Mesothelial cell of epicardium (in vitro differentiated cells): ENCODE results near the gene CSH2. TPM values are rescaled to one million over a fixed set of nuclear protein-coding genes. Genes with fewer than 3 reads are reported as not detected.
"Not testable (repeated sequence)": the region's sequence is repeated elsewhere in the genome, so short reads cannot be mapped to it uniquely, and the experiment has no call there.

Experiments used
- DNase-seq, 2 experiments: peaks; one replicate each; pipeline ENCODE4 v3.0.0; 2021; ENCODE audit warnings: low spot score in 2 of 2; ENCODE audit not compliant: unreplicated experiment in 2 of 2
- H3K27ac Mint-ChIP-seq: 2 replicates; pipeline ENCODE4 v1.8.0; 2021; ENCODE audit warnings: mixed read lengths
- H3K27me3 Mint-ChIP-seq: 2 replicates; pipeline ENCODE4 v1.8.0; 2021; ENCODE audit warnings: low read depth, mixed read lengths
- H3K36me3 Mint-ChIP-seq: 2 replicates; pipeline ENCODE4 v1.8.0; 2021; ENCODE audit warnings: mixed read lengths
- H3K4me1 Mint-ChIP-seq: 2 replicates; pipeline ENCODE4 v1.8.0; 2021; ENCODE audit warnings: mixed read lengths
- H3K4me3 Mint-ChIP-seq: 2 replicates; pipeline ENCODE4 v1.8.0; 2021; ENCODE audit warnings: mild to moderate bottlenecking, moderate library complexity, mixed read lengths
- H3K9me3 Mint-ChIP-seq: 2 replicates; pipeline ENCODE4 v1.8.0; 2021; ENCODE audit warnings: mixed read lengths
- CTCF ChIP-seq: fragments of 200-600 bp; sonication (generic); IDR thresholded peaks from one replicate; pipeline ENCODE4 v1.5.0; 2021; ENCODE audit warnings: antibody characterized with exemption; ENCODE audit not compliant: unreplicated experiment
- total RNA-seq: library from RNA; stranded (reverse); gene quantifications from 3 replicates; pipeline ENCODE4 v1.2.1, GENCODE V29; 2021

Gene CSH2
- total RNA-seq, 1 donor from 2014 or later = not detected

- TF ChIP-seq CTCF = no peak
- Mint-ChIP-seq H3K27me3 (peaks cover 44% of the 10 kb centered on the region), H3K27ac (no peak overlapping the region), H3K4me1 (peaks cover 5% of the 10 kb centered on the region), H3K4me3 (no peak overlapping the region), H3K9me3 (no peaks in the 10 kb centered on the region), H3K36me3 (no peaks in the 10 kb centered on the region)
- DNase-seq = no peak
These were observed 43.2 kb upstream of the CSH2 start for GRCh38 chr17:63916566-63917185.

GRCh38 chr17:63915753-63916152, 42.3 kb upstream of the CSH2 start:
- peaks cover 50% of the 10 kb centered on the region for H3K27me3 Mint-ChIP-seq
- H3K4me1 Mint-ChIP-seq, H3K36me3 Mint-ChIP-seq, H3K27ac Mint-ChIP-seq, H3K4me3 Mint-ChIP-seq, DNase-seq, H3K9me3 Mint-ChIP-seq: not testable (repeated sequence)

GRCh38 chr17:63914471-63914870, 41.0 kb upstream of the CSH2 start:
- Mint-ChIP-seq H3K27ac (no peak overlapping the region), H3K9me3 (no peaks in the 10 kb centered on the region), H3K36me3 (no peaks in the 10 kb centered on the region), H3K27me3 (peaks cover 60% of the 10 kb centered on the region), H3K4me1 (peaks cover 2% of the 10 kb centered on the region), H3K4me3 (no peak overlapping the region)
- no peak for DNase-seq
- no peak for TF ChIP-seq CTCF

- peak in 1 of 2 experiments; percentile 74 for DNase-seq
- no peaks in the 10 kb centered on the region for H3K36me3 Mint-ChIP-seq
- TF ChIP-seq CTCF = peak; percentile 91
- no peak overlapping the region for H3K4me3 Mint-ChIP-seq
- no peak overlapping the region for H3K27ac Mint-ChIP-seq
- peaks cover 7% of the 10 kb centered on the region for H3K4me1 Mint-ChIP-seq
- peaks cover 60% of the 10 kb centered on the region for H3K27me3 Mint-ChIP-seq
- H3K9me3 Mint-ChIP-seq = no peaks in the 10 kb centered on the region
These were observed 38.2 kb upstream of the CSH2 start for GRCh38 chr17:63911657-63912100.

GRCh38 chr17:63911041-63911635, 37.7 kb upstream of the CSH2 start, which contains the start of gene CSHL1:
TSS of gene CSHL1 (minus strand) at chr17:63911258. CDS start at chr17:63911196, 62 bp downstream.
- DNase-seq = no peak
- H3K27me3 Mint-ChIP-seq = peaks cover 54% of the 10 kb centered on the region
- TF ChIP-seq CTCF = no peak
- H3K9me3 Mint-ChIP-seq = no peaks in the 10 kb centered on the region
- peaks cover 7% of the 10 kb centered on the region for H3K4me1 Mint-ChIP-seq
- H3K27ac Mint-ChIP-seq = no peak within 1 kb of the TSS
- no peak within 1 kb of the TSS for H3K4me3 Mint-ChIP-seq
- no peaks in the 10 kb centered on the region for H3K36me3 Mint-ChIP-seq

GRCh38 chr17:63910096-63910495, 36.6 kb upstream of the CSH2 start:
- Mint-ChIP-seq H3K4me1 (peaks cover 7% of the 10 kb centered on the region), H3K9me3 (no peaks in the 10 kb centered on the region), H3K27me3 (peaks cover 45% of the 10 kb centered on the region), H3K4me3 (no peak overlapping the region), H3K36me3 (no peaks in the 10 kb centered on the region), H3K27ac (no peak overlapping the region)
- TF ChIP-seq CTCF = no peak
- DNase-seq = no peak

GRCh38 chr17:63909586-63909985, 36.1 kb upstream of the CSH2 start:
- not testable (repeated sequence) for H3K27ac Mint-ChIP-seq, DNase-seq, H3K4me1 Mint-ChIP-seq, H3K9me3 Mint-ChIP-seq, H3K4me3 Mint-ChIP-seq, H3K36me3 Mint-ChIP-seq
- peaks cover 42% of the 10 kb centered on the region for H3K27me3 Mint-ChIP-seq
